OCI-LY7 (cell line): ENCODE measurements around the gene CCDC93. TPM values are rescaled to one million over a fixed set of nuclear protein-coding genes. Genes with fewer than 3 reads are reported as not detected.

Experiments used
- BruUV-seq: library from RNA; stranded (reverse); fragments of 400-500 nt; replicated peaks from 2 replicates; lab custom pipeline; 2021; lab: Mats Ljungman, UMichigan
- CTCF ChIA-PET: fragments of 300-600 bp; sonication (Branson Sonifier 250); formaldehyde crosslinking; loops from one replicate; lab custom pipeline; 2022; ENCODE audit warnings: antibody characterized with exemption; ENCODE audit not compliant: unreplicated experiment; lab: Charles Lee
- POLR2A ChIA-PET: fragments of 300-600 bp; sonication (Branson Sonifier 250); formaldehyde crosslinking; loops from one replicate; lab custom pipeline; 2022; ENCODE audit warnings: antibody characterized with exemption; lab: Charles Lee
- DNase-seq: peaks from one replicate; pipeline ENCODE4 v3.0.0-alpha.2; 2015; ENCODE audit warnings: low spot score
- H2AFZ ChIP-seq: fragments of 200-600 bp; sonication (generic), shearing (Covaris generic); 2 replicates; pipeline ENCODE4 v1.6.1; 2014; ENCODE audit warnings: mild to moderate bottlenecking, antibody characterized with exemption, low read length, moderate library complexity
- H3K27ac ChIP-seq: fragments of 200-600 bp; sonication (generic); 2 replicates; pipeline ENCODE4 v1.5.1; 2014; ENCODE audit warnings: mixed run types, low read depth, mild to moderate bottlenecking, moderate library complexity, low read length, inconsistent platforms; ENCODE audit not compliant: poor library complexity, severe bottlenecking
- H3K36me3 ChIP-seq: fragments of 200-600 bp; sonication (generic); 2 replicates; pipeline ENCODE4 v1.6.1; 2014; ENCODE audit warnings: mild to moderate bottlenecking, antibody characterized with exemption, low read length, moderate library complexity, mixed read lengths; ENCODE audit not compliant: insufficient read depth
- H3K4me1 ChIP-seq: fragments of 200-600 bp; sonication (generic); 2 replicates; pipeline ENCODE4 v1.5.1; 2014; ENCODE audit warnings: mild to moderate bottlenecking, low read length; ENCODE audit not compliant: insufficient read depth, poor library complexity, severe bottlenecking
- H3K4me2 ChIP-seq: fragments of 200-600 bp; sonication (generic); 2 replicates; pipeline ENCODE4 v1.6.1; 2014; ENCODE audit warnings: mild to moderate bottlenecking, low read length
- H3K4me3 ChIP-seq: fragments of 200-600 bp; sonication (generic); 2 replicates; pipeline ENCODE4 v1.5.1; 2014; ENCODE audit warnings: mild to moderate bottlenecking, low read depth, low read length; ENCODE audit not compliant: poor library complexity, severe bottlenecking
- H3K79me2 ChIP-seq: fragments of 200-600 bp; sonication (generic); 2 replicates; pipeline ENCODE4 v1.6.1; 2016; ENCODE audit warnings: low read depth, mild to moderate bottlenecking, low read length, moderate library complexity, mixed read lengths; ENCODE audit not compliant: insufficient read depth
- H3K9me2 ChIP-seq: fragments of 200-600 bp; sonication (generic); 2 replicates; pipeline ENCODE4 v1.6.1; 2016; ENCODE audit warnings: mild to moderate bottlenecking, low read length, mixed read lengths; ENCODE audit not compliant: insufficient read depth
- H3K9me3 ChIP-seq: fragments of 200-600 bp; sonication (generic); 2 replicates; pipeline ENCODE4 v1.6.1; 2014; ENCODE audit warnings: mild to moderate bottlenecking, mixed run types, low read length, mixed read lengths
- H4K20me1 ChIP-seq: fragments of 200-600 bp; sonication (generic); 2 replicates; pipeline ENCODE4 v1.6.1; 2014; ENCODE audit warnings: mild to moderate bottlenecking, antibody characterized with exemption, low read length, moderate library complexity, mixed read lengths; ENCODE audit not compliant: insufficient read depth
- EZH2phosphoT487 ChIP-seq: fragments of 200-600 bp; sonication (generic); IDR thresholded peaks from 2 replicates; pipeline ENCODE4 v1.6.1; 2018; ENCODE audit warnings: low read depth, borderline replicate concordance, mild to moderate bottlenecking, mixed run types, antibody characterized with exemption, low read length, moderate library complexity, mixed read lengths
- intact Hi-C: fragments of 100-400 bp; cut with micrococcal nuclease; formaldehyde crosslinking; loops from one replicate; pipeline ENCODE4 v1.10.0; 2022; ENCODE audit not compliant: unreplicated experiment
- total RNA-seq, 2 experiments: library from RNA; depleted of rRNA in 1 of 2; stranded (reverse); fragments of >200 nt in 1 of 2; shearing (Covaris generic) in 1 of 2; gene quantifications; 2 replicates each; pipeline ENCODE4 v1.2.3, GENCODE V29; 2014 to 2022
- TF ChIP-seq, protein P1 (sequence below): fragments of 200-600 bp; sonication (generic); conservative IDR thresholded peaks from 2 replicates; pipeline ENCODE4 v1.5.1; 2014; ENCODE audit warnings: mild to moderate bottlenecking, antibody characterized with exemption, low read length, moderate library complexity, mixed read lengths

The CCDC93 gene
- total RNA-seq, 2 experiments from 2014 or later: 25.6 to 53.8 TPM

- H4K20me1 ChIP-seq: no peaks in the 10 kb centered on the region
- H3K4me3 ChIP-seq: no peak overlapping the region
- H3K9me2 ChIP-seq: no peaks in the 10 kb centered on the region
- H3K9me3 ChIP-seq: no peaks in the 10 kb centered on the region
- POLR2A ChIA-PET: interaction anchor here (1.0 to 1.5 kb wide), 3 partner anchors 10 to 39 kb away, joined by 3 to 5 read pairs (median 3); partner anchors contain the start of gene CCDC93
- no peak overlapping the region for H3K27ac ChIP-seq
- DNase-seq: no peak
- TF ChIP-seq EZH2phosphoT487: no peak
- TF ChIP-seq, protein P1, sequence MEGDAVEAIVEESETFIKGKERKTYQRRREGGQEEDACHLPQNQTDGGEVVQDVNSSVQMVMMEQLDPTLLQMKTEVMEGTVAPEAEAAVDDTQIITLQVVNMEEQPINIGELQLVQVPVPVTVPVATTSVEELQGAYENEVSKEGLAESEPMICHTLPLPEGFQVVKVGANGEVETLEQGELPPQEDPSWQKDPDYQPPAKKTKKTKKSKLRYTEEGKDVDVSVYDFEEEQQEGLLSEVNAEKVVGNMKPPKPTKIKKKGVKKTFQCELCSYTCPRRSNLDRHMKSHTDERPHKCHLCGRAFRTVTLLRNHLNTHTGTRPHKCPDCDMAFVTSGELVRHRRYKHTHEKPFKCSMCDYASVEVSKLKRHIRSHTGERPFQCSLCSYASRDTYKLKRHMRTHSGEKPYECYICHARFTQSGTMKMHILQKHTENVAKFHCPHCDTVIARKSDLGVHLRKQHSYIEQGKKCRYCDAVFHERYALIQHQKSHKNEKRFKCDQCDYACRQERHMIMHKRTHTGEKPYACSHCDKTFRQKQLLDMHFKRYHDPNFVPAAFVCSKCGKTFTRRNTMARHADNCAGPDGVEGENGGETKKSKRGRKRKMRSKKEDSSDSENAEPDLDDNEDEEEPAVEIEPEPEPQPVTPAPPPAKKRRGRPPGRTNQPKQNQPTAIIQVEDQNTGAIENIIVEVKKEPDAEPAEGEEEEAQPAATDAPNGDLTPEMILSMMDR: no peak
- H3K36me3 ChIP-seq: no peaks in the 10 kb centered on the region
- H3K79me2 ChIP-seq: no peaks in the 10 kb centered on the region
- no peak overlapping the region for H3K4me2 ChIP-seq
- peaks cover 70% of the 10 kb centered on the region for H3K4me1 ChIP-seq
- CTCF ChIA-PET: interaction anchor here (0.6 to 2.1 kb wide), 2 partner anchors 8 to 166 kb away, joined by 3 to 11 read pairs; no protein-coding TSS in a partner anchor
- intact Hi-C loops: loop anchor here (10.0 kb wide), 2 partner anchors 1262 to 1312 kb away; partner anchors contain the start of genes C2orf76 and DBI
- no peak overlapping the region for H2AFZ ChIP-seq
- no TSS peak for BruUV-seq
These were observed 38.6 kb upstream of the CCDC93 start for GRCh38 chr2:118052474-118052873.

DNA sequence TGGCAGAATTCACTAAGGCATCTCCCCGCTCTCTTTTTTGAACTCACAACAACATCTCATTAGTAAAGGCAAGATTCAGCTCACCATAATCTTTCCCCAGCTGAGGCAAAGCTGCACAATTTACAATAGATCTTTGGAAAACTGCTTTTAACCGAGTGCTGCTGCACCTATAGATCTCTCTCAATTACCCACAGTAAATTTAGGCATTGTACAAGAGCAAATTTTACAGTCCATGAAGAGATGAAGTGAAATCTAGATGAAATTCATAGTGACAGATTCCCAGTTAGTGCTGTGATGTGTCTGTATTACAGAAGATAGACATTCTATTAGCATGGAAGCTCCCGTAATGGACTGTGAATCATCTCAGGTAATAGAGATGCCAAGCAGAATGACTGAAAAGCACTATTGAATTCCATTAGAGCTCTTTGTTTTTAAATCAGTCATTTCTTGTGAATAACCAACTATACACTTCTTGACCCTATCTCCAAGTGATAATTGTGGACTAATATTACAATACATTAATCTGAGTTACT lies 38.0 kb upstream of the CCDC93 start:
- Histone ChIP-seq H3K4me3 (no peak overlapping the region), H3K4me2 (no peak overlapping the region), H3K79me2 (no peaks in the 10 kb centered on the region), H3K9me2 (no peaks in the 10 kb centered on the region), H3K27ac (no peak overlapping the region), H4K20me1 (no peaks in the 10 kb centered on the region), H3K4me1 (peaks cover 70% of the 10 kb centered on the region), H3K36me3 (no peaks in the 10 kb centered on the region), H3K9me3 (no peaks in the 10 kb centered on the region), H2AFZ (peak overlapping the region; percentile 51; the same call in 1 of the 2 replicates)
- intact Hi-C loops: loop anchor here (10.0 kb wide), 2 partner anchors 1263 to 1313 kb away; partner anchors contain the start of genes C2orf76 and DBI
- CTCF ChIA-PET: interaction anchor here (0.6 to 2.1 kb wide), 2 partner anchors 9 to 167 kb away, joined by 3 to 11 read pairs; no protein-coding TSS in a partner anchor
- POLR2A ChIA-PET: interaction anchor here (1.1 to 2.0 kb wide), 4 partner anchors 9 to 34 kb away, joined by 3 to 12 read pairs (median 4); no protein-coding TSS in a partner anchor
- DNase-seq: no peak
- TF ChIP-seq EZH2phosphoT487: no peak
- TF ChIP-seq, protein P1: no peak
- no TSS peak for BruUV-seq
